DMS 273 (cell line): Measurements from ENCODE around the gene ZNF280C.
"Not testable (repeated sequence)": the region's sequence is repeated elsewhere in the genome, so short reads cannot be mapped to it uniquely, and the experiment has no call there.

Experiments
- DNase-seq: peaks from one replicate; lab custom pipeline; 2025; ENCODE audit not compliant: unreplicated experiment; lab: John Stamatoyannopoulos, UW

Gene ZNF280C

GRCh38 chrX:130262231-130262630, 6.5 kb downstream of the ZNF280C start:
- no peak for DNase-seq

GRCh38 chrX:130261296-130261893, 7.3 kb downstream of the ZNF280C start:
- no peak for DNase-seq

GRCh38 chrX:130260316-130260715, 8.4 kb downstream of the ZNF280C start:
- DNase-seq, result peak; percentile 12

GRCh38 chrX:130253916-130254315, 14.8 kb downstream of the ZNF280C start:
- DNase-seq, result peak; percentile 38

GRCh38 chrX:130251671-130252070, 17.0 kb downstream of the ZNF280C start:
- no peak for DNase-seq

- DNase-seq, result no peak
Measured at GRCh38 chrX:130247996-130248395, 20.7 kb downstream of the ZNF280C start.

GRCh38 chrX:130246084-130246483, 22.6 kb downstream of the ZNF280C start:
- DNase-seq, result no peak

- no peak for DNase-seq
Measured at GRCh38 chrX:130245441-130245840, 23.3 kb downstream of the ZNF280C start.

GRCh38 chrX:130231184-130231583, 37.5 kb downstream of the ZNF280C start:
- not testable (repeated sequence) for DNase-seq

- DNase-seq, result no peak
Measured at GRCh38 chrX:130228871-130229270, 39.8 kb downstream of the ZNF280C start.

GRCh38 chrX:130224810-130225209, 43.9 kb downstream of the ZNF280C start:
- no peak for DNase-seq

GRCh38 chrX:130216320-130216719, 52.4 kb downstream of the ZNF280C start:
- peak; percentile 54 for DNase-seq

- DNase-seq, result no peak
Measured at GRCh38 chrX:130213376-130213775, 55.3 kb downstream of the ZNF280C start.

- DNase-seq, result no peak
Measured at GRCh38 chrX:130212371-130212770, 56.3 kb downstream of the ZNF280C start.

- DNase-seq, result no peak
Measured at GRCh38 chrX:130211415-130212186, 57.1 kb downstream of the ZNF280C start.

GRCh38 chrX:130204647-130205046, 64.1 kb downstream of the ZNF280C start:
- no peak for DNase-seq

- DNase-seq, result no peak
Measured at GRCh38 chrX:130197464-130197863, 71.2 kb downstream of the ZNF280C start.

- no peak for DNase-seq
Measured at GRCh38 chrX:130196466-130196865, 72.2 kb downstream of the ZNF280C start.

- no peak for DNase-seq
Measured at GRCh38 chrX:130190801-130191200, 77.9 kb downstream of the ZNF280C start.

- no peak for DNase-seq
Measured at GRCh38 chrX:130186651-130187050, 82.0 kb downstream of the ZNF280C start.

GRCh38 chrX:130184857-130185256, 83.8 kb downstream of the ZNF280C start:
- DNase-seq, result no peak

- no peak for DNase-seq
Measured at GRCh38 chrX:130184168-130184567, 84.5 kb downstream of the ZNF280C start.
